Thymus (tissue), 11 donors: ENCODE results near the gene SPRING1. TPM values are rescaled to one million over a fixed set of nuclear protein-coding genes. Genes with fewer than 3 reads are reported as not detected.
A peak's percentile ranks its signal among the peaks of the same experiment; 100 is the strongest.
"Not testable (repeated sequence)": the region's sequence is repeated elsewhere in the genome, so short reads cannot be mapped to it uniquely, and the experiment has no call there.

Experiments
- DNase-seq, 9 donors: peaks; one replicate each; pipeline ENCODE4 v3.0.0-alpha.2; 2013; ENCODE audit warnings: low spot score in 9 of 9, low read depth in 6 of 9, missing footprints in 1 of 9
- H3K27ac ChIP-seq, 2 donors: one replicate each; pipeline ENCODE4 v1.5.1; 2013; ENCODE audit warnings: control low read depth in 1 of 2, low read depth in 1 of 2, low read length in 1 of 2, mild to moderate bottlenecking in 1 of 2, moderate library complexity in 1 of 2
- H3K27me3 ChIP-seq, 2 donors: one replicate each; pipeline ENCODE4 v1.5.1; 2013; ENCODE audit warnings: low read length in 1 of 2; ENCODE audit not compliant: control insufficient read depth in 2 of 2, insufficient read depth in 1 of 2
- H3K36me3 ChIP-seq, 2 donors: one replicate each; pipeline ENCODE4 v1.5.1; 2013; ENCODE audit warnings: low read length in 1 of 2, mild to moderate bottlenecking in 1 of 2, moderate library complexity in 1 of 2; ENCODE audit not compliant: control insufficient read depth in 2 of 2, insufficient read depth in 2 of 2
- H3K4me1 ChIP-seq, 2 donors: one replicate each; pipeline ENCODE4 v1.5.1; 2013; ENCODE audit warnings: low read length in 2 of 2; ENCODE audit not compliant: control insufficient read depth in 2 of 2, insufficient read depth in 2 of 2
- H3K4me3 ChIP-seq, 2 donors: one replicate each; pipeline ENCODE4 v1.5.1; 2013; ENCODE audit warnings: low read length in 2 of 2, control low read depth in 1 of 2, mild to moderate bottlenecking in 1 of 2
- H3K9me3 ChIP-seq, 2 donors: one replicate each; pipeline ENCODE4 v1.5.1; 2013; ENCODE audit warnings: low read length in 1 of 2, mild to moderate bottlenecking in 1 of 2; ENCODE audit not compliant: control insufficient read depth in 2 of 2, insufficient read depth in 1 of 2
- WGBS: extraction: QIAGEN DNeasy Blood & Tissue Kit; methylation state at CpG from one replicate; pipeline ENCODE4 v1.1.7; 2013; 5-methylcytosine and 5-hydroxymethylcytosine counted together
- polyA plus RNA-seq: library from polyadenylated mRNA; stranded (reverse); fragments of 200-250 nt; gene quantifications from one replicate; pipeline ENCODE4 v1.2.3, GENCODE V29; 2013
- total RNA-seq: library from RNA; stranded (reverse); fragments of 120-200 nt; gene quantifications from one replicate; pipeline ENCODE4 v1.2.4, GENCODE V29; 2013
- donor health status: healthy.

The SPRING1 gene
- total and polyA plus RNA-seq, 2 donors = 12.7 to 15.3 TPM

- not testable (repeated sequence) for DNase-seq, H3K27ac ChIP-seq, H3K27me3 ChIP-seq, H3K9me3 ChIP-seq, H3K36me3 ChIP-seq, H3K4me3 ChIP-seq, H3K4me1 ChIP-seq
- WGBS = over 99% methylated on average over 5 of the region's 5 CpGs
Observed at GRCh38 chr12:116754097-116754496, 16.2 kb upstream of the SPRING1 start.

GRCh38 chr12:116750298-116750697 lies 12.4 kb upstream of the SPRING1 start:
- H3K9me3 ChIP-seq = peaks cover 0 to 3% of the 10 kb centered on the region in 2 donors
- WGBS = 96% methylated on average over 4 of the region's 4 CpGs
- H3K27me3 ChIP-seq = no peaks in the 10 kb centered on the region
- peaks cover 4 to 8% of the 10 kb centered on the region in 2 donors for H3K36me3 ChIP-seq
- no peak for DNase-seq
- no peak overlapping the region for H3K27ac ChIP-seq
- H3K4me1 ChIP-seq = no peaks in the 10 kb centered on the region
- no peak overlapping the region for H3K4me3 ChIP-seq

- H3K27ac ChIP-seq = no peak overlapping the region
- peaks cover 0 to 3% of the 10 kb centered on the region in 2 donors for H3K9me3 ChIP-seq
- WGBS = 97% methylated on average over 26 of the region's 26 CpGs
- no peak for DNase-seq
- H3K27me3 ChIP-seq = no peaks in the 10 kb centered on the region
- H3K4me3 ChIP-seq = no peak overlapping the region
- peaks cover 4 to 8% of the 10 kb centered on the region in 2 donors for H3K36me3 ChIP-seq
- H3K4me1 ChIP-seq = no peaks in the 10 kb centered on the region
Observed at GRCh38 chr12:116749884-116750283, 12.0 kb upstream of the SPRING1 start.

GRCh38 chr12:116745554-116745953 lies 7.7 kb upstream of the SPRING1 start:
- 97% methylated on average over 4 of the region's 4 CpGs for WGBS

GRCh38 chr12:116744766-116745165 lies 6.9 kb upstream of the SPRING1 start:
- no peak for DNase-seq
- Histone ChIP-seq H3K27me3 (no peaks in the 10 kb centered on the region), H3K4me1 (peaks cover 0 to 7% of the 10 kb centered on the region in 2 donors), H3K9me3 (no peaks in the 10 kb centered on the region), H3K27ac (no peak overlapping the region), H3K4me3 (no peak overlapping the region), H3K36me3 (peaks cover 0 to 7% of the 10 kb centered on the region in 2 donors)
- WGBS = 91% methylated on average over 3 of the region's 3 CpGs

More at GRCh38 chr12:116745554-116745953, 7.7 kb upstream of the SPRING1 start:
- Histone ChIP-seq H3K4me3 (no peak overlapping the region), H3K36me3 (peaks cover 4 to 11% of the 10 kb centered on the region in 2 donors), H3K9me3 (no peaks in the 10 kb centered on the region), H3K27ac (no peak overlapping the region), H3K4me1 (peaks cover 0 to 7% of the 10 kb centered on the region in 2 donors), H3K27me3 (no peaks in the 10 kb centered on the region)
- DNase-seq = no peak

- not testable (repeated sequence) for H3K9me3 ChIP-seq, H3K4me3 ChIP-seq, DNase-seq, H3K27ac ChIP-seq, H3K27me3 ChIP-seq, H3K36me3 ChIP-seq
- peaks cover 7 to 17% of the 10 kb centered on the region in 2 donors for H3K4me1 ChIP-seq
- 98% methylated on average over 2 of the region's 2 CpGs for WGBS
Observed at GRCh38 chr12:116742787-116743186, 4.9 kb upstream of the SPRING1 start.

GRCh38 chr12:116739381-116739887 lies 1.6 kb upstream of the SPRING1 start:
- H3K4me3 ChIP-seq = no peak overlapping the region

GRCh38 chr12:116736962-116737773 lies 701 bp downstream of the SPRING1 start:
- H3K4me1 ChIP-seq = peaks cover 14 to 15% of the 10 kb centered on the region in 2 donors
- WGBS = 7% methylated on average over 24 of the region's 24 CpGs

More at GRCh38 chr12:116739381-116739887, 1.6 kb upstream of the SPRING1 start:
- 96% methylated on average over 7 of the region's 7 CpGs for WGBS
- Histone ChIP-seq H3K27ac (no peak overlapping the region), H3K36me3 (peaks cover 7 to 16% of the 10 kb centered on the region in 2 donors), H3K4me1 (peaks cover 14 to 20% of the 10 kb centered on the region in 2 donors), H3K27me3 (no peaks in the 10 kb centered on the region), H3K9me3 (no peaks in the 10 kb centered on the region)
- no peak for DNase-seq

GRCh38 chr12:116735951-116736599 lies 1.8 kb downstream of the SPRING1 start:
- Histone ChIP-seq H3K27me3 (no peaks in the 10 kb centered on the region), H3K9me3 (no peaks in the 10 kb centered on the region), H3K4me3 (peak overlapping the region; percentile 63 to 84), H3K27ac (no peak overlapping the region), H3K4me1 (peaks cover 14 to 15% of the 10 kb centered on the region in 2 donors), H3K36me3 (peaks cover 18 to 24% of the 10 kb centered on the region in 2 donors)
- no peak for DNase-seq
- 95% methylated on average over 9 of the region's 9 CpGs for WGBS

More at GRCh38 chr12:116736962-116737773, 701 bp downstream of the SPRING1 start:
- Histone ChIP-seq H3K27ac (peak overlapping the region; percentile 0 to 80), H3K36me3 (peaks cover 15 to 22% of the 10 kb centered on the region in 2 donors), H3K9me3 (no peaks in the 10 kb centered on the region), H3K27me3 (no peaks in the 10 kb centered on the region), H3K4me3 (peak overlapping the region; percentile 63 to 84)
- no peak for DNase-seq
